8988T (cell line): Measurements from ENCODE around the gene PEX11G.

Source experiments
- DNase-seq: peaks from one replicate; pipeline ENCODE4 v3.0.0; 2011

PEX11G gene

DNA sequence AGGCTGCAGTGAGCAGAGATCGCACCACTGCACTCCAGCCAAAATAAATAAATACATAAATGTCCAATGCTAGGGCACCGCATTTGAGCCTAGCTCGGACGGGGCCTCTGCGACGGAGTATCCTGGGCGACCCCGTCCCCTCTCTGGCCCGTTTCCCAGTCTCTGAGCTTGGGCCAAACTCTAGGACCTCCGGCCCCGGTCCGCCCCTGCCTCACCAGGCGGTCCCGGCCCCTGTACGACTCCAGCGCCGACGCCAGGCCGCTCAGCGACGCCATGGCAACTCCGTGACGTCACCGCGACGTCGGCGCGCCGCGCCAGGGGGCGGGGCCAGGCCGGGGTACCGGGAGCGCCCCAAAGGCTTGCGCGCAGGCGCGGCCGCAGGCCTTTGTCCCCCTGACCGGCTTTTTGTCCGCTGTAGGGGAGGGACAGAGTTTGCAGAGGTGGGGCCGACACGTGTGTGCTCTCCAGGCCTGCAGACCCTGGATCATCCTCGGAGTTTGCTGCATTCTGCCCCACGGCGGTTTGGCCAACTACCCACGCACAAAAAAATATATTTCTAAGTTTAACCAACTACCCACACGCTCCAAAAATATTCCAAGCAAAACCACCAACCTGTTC is at the start of gene PEX11G:
PEX11G (minus strand) TSS at position 300 of the 618 bp plus-strand sequence; CDS start at position 275, 25 bp downstream.
- DNase-seq, result peak; percentile 93

DNA sequence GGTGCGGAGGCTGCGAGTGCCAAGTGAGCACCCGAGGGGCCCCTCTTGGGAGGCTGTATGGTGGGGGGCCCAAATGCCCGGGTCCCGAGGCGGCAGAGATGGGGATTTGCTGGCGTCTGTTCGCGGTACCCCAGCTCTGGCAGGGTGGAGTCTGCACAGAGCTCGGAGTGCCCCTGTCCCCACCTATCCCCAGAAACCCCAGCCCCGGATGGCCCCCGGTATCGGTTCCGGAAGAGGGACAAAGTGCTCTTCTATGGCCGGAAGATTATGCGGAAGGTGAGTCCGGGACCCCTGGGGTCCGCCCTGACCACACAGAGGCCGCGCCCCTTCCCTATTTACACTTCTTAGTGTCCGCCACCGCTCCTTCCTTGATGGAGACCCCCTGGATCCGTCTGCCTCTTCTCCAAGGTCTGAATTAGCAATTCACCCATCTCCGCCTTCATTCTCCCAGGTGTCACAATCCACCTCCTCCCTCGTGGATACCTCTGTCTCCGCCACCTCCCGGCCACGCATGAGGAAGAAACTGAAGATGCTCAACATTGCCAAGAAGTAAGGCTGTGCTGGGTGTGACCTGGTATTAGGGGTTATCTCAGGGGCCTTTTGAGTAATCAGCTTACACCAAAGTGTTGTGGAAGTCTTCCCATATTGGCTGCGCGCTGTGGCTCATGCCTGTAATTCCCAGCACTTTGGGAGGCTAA is 47.3 kb upstream of the PEX11G start:
- no peak for DNase-seq

DNA sequence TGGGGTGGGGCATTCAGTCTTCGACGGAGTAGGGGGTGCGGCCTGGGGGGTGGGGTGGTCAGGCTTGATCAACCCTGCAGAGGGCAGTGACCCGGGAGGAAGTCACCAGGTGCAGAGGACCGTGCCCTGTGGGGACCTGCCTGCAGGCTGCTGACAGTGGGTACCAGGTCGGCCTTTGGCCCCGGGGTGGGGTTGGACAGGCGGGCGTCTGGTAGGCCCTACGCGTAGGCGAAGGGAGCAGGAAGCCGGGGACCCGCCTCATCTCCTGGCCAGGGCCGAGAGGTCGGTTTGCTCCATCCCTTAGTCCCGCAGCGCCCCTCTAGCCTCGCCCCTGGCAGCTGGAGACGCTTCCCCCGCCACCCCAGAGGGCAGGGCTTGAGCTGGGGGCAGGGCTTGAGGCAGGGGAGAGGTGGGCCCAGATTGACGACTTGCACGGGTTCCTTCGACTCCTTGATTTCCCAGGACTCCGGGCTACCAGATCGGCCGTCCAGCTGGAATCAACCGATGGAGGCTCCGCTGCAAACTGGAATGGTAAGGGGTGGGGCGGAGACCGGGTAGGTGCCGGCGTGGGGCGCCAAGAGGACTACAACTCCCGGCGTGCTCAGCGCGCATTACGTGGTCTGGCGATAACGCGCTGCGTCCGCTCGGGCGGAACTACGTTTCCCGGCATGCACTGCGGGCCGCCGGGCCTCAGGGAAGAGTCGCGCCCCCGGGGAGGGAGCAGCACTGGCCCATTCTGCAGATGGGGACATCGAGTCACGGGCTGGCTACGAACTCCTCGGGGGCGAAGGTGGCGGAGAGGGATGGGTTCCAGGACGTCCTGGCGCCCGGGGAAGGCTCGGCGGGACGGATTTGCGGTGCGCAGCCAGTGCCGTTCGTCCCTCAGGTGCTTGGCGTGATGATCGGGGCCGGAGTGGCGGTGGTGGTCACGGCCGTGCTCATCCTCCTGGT is 46.5 kb upstream of the PEX11G start, which contains the start of gene PNPLA6:
PNPLA6 (plus strand) TSS at position 671 of the 951 bp plus-strand sequence; CDS start at position 743, 72 bp downstream.
- peak; percentile 88 for DNase-seq

DNA sequence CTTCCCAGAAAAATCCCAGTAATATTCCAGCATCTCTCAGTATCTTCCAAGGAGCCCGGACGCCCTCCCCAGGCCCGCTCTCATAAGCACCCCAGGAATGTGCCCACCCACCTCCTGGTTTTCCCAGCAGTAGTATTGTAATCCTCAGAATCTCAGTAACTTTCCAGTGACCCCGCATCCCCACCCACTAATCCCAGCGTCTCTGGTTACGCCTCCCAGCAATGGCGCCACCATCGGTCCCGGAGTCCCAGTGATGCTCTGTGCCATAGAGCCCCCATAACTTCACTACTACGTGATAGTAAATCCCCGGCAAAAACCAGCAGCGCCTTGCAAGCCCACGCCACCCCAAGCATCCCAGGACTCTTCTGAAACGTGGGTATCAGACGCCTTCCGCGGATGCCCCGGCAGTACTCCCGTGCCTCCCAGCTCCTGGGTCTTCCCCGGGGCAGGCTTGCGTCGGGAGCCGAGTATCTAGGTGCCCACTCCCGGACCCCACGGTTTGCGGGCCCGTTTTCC is 45.8 kb upstream of the PEX11G start:
- DNase-seq, result peak; percentile 73

DNA sequence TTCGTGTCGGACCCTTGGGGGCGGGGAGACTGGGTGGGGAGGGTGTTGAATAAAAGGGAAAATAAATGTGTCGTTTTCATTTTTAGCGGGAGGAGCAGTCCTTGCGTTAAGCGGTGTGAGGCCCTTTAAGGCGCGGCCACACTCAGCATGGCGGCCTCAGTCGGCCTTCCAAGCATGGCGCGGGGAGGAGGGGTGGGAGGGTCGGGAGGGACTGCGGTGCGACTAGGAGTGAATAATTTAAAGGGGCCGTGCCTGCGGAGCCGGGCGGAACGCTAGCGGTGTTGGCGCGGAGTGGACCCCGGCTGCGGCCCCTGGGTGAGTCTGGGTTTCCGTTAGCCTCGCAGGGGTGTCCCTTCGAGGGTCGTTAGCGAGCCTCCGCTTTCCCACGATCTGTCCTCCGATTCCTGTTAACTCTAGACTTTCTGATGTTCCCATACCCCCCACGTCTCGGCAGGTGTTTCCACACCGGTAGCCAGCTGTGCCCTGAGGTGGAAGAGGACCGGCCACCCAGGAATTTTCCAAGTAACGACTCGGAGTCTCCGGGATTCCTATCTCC is 45.2 kb upstream of the PEX11G start:
- peak; percentile 74 for DNase-seq

DNA sequence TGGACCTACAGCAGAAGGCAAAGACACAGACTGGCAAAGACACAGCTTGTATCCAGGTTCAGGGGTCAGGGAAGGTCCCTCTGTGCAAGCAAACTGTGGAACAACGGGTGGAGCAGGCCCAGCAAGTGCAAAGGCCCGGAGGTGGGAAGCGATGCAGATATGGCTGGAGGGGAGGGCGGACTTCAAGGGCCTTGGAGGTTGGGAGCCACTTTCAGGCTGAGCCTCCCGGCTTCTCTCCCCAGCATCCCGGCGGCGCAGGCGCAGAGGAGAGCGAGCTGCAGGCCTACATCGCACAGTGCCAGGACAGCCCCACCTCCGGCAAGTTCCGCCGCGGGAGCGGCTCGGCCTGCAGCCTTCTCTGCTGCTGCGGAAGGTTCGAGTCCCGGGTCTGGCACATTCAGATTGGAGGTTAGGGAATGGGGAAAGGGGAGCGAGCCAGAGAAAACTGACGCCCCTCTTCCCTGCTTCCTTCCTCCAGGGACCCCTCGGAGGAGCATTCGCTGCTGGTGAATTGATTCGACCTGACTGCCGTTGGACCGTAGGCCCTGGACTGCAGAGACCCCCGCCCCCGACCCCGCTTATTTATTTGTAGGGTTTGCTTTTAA is 44.5 kb upstream of the PEX11G start:
- no peak for DNase-seq

DNA sequence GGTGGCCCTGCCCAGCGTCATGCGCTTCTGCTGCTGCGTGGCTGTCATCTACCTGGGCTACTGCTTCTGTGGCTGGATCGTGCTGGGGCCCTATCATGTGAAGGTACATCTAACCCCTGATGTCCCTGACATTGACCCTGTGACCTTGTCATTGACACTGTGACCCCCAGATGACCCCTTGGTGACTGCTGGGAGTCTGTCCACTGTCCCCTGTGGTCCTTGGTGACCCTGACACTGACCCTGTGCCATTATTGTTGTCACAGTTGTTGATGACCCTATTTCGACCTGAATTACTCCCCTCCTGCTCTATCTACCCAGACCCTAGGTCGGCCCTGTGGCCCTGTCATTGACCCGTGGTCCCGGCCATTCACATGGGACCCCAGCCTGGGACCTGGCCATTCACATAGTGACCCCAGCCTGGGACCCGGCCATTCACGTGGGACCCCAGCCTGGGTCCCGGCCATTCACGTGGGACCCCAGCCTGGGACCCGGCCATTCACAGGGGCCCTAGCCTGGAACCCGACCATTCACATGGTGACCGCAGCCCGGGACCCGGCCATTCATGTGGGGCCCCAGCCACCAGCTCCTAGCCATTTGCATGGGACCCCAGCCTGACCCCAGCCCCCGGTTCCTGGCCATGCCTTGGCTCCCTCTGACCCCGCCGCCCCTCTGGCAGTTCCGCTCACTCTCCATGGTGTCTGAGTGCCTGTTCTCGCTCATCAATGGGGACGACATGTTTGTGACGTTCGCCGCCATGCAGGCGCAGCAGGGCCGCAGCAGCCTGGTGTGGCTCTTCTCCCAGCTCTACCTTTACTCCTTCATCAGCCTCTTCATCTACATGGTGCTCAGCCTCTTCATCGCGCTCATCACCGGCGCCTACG is 41.0 kb upstream of the PEX11G start:
- no peak for DNase-seq

DNA sequence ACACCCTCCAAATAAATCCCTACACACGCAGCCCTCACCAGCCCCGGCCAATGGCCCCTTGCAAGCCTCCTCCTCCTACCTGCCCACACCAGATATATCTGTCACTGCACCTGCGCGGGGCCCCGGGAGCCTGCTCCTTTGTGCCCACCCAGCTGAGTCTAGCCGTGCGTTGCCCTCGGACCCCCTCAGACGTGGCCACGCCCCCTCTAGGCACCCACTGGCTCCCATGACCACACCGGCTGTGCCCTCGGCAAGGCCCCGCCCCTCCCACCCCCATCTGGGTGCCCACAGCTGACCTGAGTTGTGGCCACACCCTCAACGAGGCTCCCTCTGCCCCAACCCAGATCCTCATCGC is 40.4 kb upstream of the PEX11G start:
- DNase-seq, result no peak

DNA sequence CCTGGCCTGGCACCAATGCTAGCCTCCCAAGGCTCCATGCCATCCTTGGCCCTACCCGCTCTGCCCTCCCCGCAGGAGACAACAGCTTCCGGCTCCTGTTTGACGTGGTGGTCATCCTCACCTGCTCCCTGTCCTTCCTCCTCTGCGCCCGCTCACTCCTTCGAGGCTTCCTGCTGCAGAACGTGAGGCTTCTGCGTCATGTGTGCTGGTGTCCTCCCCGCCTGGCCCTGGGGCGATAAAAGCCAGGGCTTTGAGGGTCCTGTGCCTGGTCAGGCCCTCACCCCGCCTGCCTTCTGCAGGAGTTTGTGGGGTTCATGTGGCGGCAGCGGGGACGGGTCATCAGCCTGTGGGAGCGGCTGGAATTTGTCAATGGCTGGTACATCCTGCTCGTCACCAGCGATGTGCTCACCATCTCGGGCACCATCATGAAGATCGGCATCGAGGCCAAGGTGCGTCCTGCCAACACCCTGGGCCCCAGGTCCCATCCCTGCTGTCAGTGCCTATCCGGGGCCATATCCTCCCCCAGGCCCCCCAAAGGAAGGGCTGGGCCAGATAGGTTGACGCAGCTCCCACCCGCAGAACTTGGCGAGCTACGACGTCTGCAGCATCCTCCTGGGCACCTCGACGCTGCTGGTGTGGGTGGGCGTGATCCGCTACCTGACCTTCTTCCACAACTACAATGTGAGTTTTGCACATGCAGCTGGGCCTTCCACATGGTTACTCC is 39.8 kb upstream of the PEX11G start:
- DNase-seq, result no peak

DNA sequence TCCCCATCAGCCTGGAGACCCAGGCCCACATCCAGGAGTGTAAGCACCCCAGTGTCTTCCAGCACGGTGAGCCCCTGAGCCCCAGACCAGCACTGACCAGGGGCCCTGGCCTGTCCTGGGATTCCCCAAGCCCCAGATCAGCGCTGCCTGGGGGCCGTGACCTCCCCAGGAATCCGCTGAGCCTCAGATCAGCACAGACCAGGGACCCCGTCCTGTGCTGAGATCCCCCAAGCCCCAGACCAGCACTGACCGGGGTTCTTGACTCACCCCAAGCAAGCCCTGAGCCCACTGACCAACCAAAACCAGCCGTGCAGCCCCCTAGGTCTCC is 39.3 kb upstream of the PEX11G start:
- DNase-seq, result no peak

DNA sequence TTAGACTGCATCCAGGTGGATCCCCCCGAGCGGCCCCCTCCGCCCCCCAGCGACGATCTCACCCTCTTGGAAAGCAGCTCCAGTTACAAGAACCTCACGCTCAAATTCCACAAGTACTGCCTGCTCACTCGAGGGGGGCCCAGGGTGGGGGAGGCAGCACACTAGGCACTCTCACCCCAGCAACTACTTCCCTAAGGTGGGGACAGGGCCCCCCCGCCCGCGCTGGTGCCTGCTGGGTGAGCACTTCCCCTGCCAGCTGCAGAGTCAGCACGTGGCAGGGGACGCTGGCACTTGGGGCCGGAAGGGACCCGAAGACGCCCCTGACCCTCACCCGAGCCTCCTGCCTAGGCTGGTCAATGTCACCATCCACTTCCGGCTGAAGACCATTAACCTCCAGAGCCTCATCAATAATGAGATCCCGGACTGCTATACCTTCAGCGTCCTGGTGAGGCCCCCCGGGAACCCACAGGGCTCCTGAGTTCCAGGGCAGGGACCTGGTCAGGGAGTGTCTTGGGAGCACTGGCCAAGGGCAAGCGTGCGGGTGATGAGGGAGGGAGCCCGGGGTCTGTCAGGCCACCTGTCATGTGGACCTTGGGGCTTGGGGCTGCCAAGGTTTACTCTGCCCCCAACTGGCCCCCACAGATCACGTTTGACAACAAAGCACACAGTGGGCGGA is 38.8 kb upstream of the PEX11G start:
- DNase-seq, result no peak

DNA sequence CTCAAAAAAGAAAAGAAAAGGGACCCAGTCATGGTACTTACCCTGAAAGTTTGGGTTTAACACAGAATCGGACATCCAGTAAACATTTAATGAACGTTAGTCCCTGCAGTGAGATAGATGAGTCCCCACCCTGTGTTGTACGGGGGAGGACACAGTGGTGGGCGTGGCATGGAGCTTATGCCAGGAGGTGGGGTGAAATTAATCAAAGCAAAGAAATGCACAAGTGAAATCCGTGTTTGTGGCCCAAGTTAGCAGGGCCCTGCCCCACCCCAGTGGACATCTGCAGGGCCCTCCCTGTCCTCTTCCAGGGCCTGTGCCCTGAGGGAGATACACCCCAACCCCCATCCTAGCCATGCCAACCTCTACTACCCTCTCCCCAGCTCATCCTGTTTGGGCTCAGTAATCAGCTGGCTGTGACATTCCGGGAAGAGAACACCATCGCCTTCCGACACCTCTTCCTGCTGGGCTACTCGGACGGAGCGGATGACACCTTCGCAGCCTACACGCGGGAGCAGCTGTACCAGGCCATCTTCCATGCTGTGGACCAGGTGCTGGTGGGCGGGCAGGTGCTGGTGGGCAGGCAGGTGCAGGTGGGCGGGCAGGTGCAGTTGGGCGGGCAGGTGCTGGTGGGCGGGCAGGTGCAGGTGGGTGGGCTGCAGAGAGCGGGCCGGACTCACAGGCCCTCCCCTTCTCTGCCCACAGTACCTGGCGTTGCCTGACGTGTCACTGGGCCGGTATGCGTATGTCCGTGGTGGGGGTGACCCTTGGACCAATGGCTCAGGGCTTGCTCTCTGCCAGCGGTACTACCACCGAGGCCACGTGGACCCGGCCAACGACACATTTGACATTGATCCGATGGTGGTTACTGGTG is 37.5 kb upstream of the PEX11G start:
- DNase-seq, result no peak

DNA sequence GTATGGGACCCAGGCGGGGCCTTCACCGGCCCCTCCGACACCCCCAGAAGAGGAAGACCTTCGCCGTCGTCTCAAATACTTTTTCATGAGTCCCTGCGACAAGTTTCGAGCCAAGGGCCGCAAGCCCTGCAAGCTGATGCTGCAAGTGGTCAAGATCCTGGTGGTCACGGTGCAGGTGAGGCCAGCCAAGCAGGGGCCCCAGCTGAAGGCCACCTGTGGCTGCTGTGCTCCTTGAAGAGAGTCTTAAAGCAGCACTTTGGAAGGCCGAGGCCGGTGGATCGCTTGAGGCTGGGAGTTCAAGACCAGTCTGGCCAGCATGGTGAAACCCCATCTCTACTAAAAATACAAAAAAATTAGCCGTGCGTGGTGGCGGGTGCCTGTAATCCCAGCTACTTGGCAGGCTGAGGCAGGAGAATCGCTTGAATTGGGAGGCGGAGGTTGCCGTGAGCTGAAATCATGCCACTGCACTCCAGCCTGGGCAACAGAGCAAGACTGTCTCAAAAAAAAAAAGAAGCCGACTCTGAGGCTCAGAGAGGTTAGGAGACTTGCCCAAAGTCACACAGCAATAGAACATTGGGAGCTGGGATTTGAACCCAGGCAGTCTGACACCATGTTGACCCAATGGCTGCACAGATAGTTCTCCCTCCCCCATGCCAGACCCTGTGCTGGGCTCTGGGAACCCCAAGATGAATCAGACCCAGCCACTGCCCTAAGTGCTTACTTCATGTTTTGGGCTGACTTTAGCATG is 36.3 kb upstream of the PEX11G start:
- DNase-seq, result no peak

DNA sequence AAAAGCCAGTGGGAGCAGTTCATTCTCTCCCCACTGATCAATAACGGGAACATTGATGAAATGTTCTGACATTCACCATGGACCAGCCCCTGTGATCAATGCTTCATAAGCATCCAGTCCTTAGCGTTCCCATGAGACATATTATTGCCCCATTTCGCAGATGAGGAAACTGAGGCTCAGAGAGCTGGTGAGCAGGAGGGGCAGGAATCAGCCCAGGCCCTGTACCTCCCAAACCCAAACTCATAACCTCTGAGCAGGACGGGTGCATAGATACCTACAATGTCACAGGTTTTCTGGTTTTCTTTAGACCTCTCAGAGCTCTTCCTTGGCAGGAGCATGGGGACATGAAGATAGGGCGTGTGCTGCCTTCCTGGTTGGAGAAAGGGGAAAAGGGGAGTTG is 35.7 kb upstream of the PEX11G start:
- no peak for DNase-seq

DNA sequence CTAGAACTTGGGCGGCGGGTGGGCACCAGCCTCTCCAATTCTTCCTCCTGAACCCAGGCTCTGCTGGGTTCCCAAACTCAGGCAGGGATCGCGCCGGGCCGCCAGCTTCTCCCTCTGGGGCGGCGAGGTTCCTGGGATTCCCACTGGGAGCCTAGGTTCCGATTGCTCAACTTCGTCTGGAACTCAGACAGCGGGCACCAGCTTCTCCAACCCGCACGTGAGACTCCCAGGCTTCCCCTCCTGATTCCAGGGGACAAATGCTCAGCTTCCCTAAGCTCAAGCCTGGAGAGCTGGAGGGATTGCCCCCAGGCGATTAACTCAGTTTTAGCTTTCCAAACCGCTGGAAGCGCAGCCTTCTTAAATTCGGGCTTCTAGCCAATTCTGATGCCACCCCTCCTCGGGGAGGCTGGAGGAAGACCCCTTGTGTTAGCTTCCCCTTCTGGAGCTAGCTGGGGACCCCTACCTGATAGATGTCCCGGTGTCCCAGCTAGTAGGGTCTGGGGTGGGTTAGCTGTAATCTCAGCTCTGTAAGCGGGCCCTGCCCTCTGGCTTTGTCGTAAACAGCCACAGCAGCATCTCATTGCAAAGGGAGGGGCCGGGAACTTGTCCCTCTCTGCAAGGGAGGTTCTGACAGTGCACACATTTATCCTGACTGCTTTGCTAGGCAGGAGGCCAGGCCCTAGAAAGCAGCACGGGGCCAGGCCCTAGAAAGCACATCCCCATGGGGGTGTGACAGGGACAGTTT is 34.3 kb upstream of the PEX11G start:
- no peak for DNase-seq

DNA sequence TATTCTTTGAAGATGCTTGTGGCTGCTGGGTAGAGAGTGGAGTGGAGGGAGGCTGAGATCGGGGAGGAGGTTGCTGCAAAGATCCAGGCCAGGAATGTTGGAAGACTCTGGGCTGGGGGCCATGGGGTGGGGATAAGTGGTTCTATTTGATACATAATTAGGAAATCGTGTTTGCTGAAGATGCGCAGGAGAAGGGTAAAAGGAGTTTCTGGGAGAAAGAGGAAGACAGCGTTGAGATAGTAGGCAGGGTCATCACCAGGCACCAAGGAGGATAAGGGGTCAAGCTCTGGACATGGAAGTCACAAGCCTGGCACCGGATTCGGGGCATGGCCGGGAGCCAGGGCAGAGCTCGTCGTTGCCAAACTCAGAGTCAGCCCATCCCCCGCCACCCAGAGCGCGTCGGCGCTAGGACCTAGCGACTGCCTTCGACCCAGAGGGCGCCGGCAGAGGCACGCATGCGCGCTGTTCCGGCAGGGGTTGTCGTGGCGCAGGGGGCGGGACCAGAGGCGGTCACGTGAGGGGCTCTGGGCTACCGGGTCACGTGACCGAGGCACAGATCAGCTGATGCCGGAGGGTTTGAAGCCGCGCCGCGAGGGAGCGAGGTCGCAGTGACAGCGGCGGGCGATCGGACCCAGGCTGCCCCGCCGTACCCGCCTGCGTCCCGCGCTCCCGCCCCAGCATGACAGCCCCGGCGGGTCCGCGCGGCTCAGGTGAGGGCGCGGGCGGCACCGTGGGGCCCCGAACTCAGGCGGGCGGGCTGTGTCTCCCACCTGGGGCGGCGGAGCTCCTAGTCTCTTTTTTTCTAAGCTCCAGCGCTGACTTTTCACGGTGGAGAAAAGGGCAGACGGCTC is 33.5 kb upstream of the PEX11G start, which contains the start of gene MCOLN1:
MCOLN1 (plus strand) TSS at position 553 of the 851 bp plus-strand sequence; CDS start at position 680, 127 bp downstream.
- peak; percentile 100 for DNase-seq
